Measurements from ENCODE around the gene SAMD7.

SAMD7 gene

DNA sequence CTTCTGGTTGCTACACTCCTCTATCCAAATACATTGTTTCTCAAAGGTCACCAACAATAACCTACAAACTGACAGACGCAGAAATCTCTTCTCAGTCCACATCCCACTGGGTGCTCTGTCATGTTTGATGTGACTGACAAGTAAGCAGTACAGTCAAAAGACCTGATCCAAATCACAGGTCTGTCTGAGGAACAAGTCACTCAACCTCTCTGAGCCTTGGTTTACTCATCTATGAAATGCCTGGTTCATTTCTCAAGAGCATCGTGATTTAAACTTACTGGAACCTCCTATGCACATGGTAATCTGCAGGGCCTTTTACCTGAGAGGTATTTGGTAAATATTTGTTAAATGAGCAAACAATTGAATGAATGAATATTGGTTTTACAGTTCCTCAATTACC is 47.1 kb upstream of the SAMD7 start:
- H3K9ac ChIP-seq (ENCODE audit: low read depth, low read length): no peak overlapping the region
- H3K4me1 ChIP-seq (ENCODE audit: insufficient read depth, low read length): peaks cover 8% of the 10 kb centered on the region
- H4K20me1 ChIP-seq (ENCODE audit: insufficient read depth, low read length): no peaks in the 10 kb centered on the region
- no peaks in the 10 kb centered on the region for H3K79me2 ChIP-seq (ENCODE audit: insufficient read depth, low read length)
- H3K4me2 ChIP-seq (ENCODE audit: insufficient read depth, low read length): no peak overlapping the region
- ATAC-seq (ENCODE audit: insufficient read depth, low read depth) (no peak), DNase-seq (no peak)
- no peak for TF ChIP-seq EZH2 (IDR thresholded peaks at IDR 0.05; ENCODE audit: borderline replicate concordance, low read depth, low read length, severe bottlenecking)
- TF ChIP-seq, protein P1, sequence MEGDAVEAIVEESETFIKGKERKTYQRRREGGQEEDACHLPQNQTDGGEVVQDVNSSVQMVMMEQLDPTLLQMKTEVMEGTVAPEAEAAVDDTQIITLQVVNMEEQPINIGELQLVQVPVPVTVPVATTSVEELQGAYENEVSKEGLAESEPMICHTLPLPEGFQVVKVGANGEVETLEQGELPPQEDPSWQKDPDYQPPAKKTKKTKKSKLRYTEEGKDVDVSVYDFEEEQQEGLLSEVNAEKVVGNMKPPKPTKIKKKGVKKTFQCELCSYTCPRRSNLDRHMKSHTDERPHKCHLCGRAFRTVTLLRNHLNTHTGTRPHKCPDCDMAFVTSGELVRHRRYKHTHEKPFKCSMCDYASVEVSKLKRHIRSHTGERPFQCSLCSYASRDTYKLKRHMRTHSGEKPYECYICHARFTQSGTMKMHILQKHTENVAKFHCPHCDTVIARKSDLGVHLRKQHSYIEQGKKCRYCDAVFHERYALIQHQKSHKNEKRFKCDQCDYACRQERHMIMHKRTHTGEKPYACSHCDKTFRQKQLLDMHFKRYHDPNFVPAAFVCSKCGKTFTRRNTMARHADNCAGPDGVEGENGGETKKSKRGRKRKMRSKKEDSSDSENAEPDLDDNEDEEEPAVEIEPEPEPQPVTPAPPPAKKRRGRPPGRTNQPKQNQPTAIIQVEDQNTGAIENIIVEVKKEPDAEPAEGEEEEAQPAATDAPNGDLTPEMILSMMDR (IDR thresholded peaks at IDR 0.05; ENCODE audit: borderline replicate concordance, extremely low read depth, low read length, poor library complexity, severe bottlenecking): no peak
- no peak overlapping the region for H3K4me3 ChIP-seq (ENCODE audit: low read depth in 1 of 2, low read length in 2 of 2)
- no peak overlapping the region for H2AFZ ChIP-seq (ENCODE audit: low read depth, low read length)
- no peaks in the 10 kb centered on the region for H3K36me3 ChIP-seq (ENCODE audit: insufficient read depth, low read length)
- H3K9me3 ChIP-seq (ENCODE audit: insufficient read depth, low read length, severe bottlenecking): no peaks in the 10 kb centered on the region
- no peak overlapping the region for H3K27ac ChIP-seq (ENCODE audit: low read length)
- H3K27me3 ChIP-seq (ENCODE audit: insufficient read depth, low read length, poor library complexity): peaks cover 3% of the 10 kb centered on the region

DNA sequence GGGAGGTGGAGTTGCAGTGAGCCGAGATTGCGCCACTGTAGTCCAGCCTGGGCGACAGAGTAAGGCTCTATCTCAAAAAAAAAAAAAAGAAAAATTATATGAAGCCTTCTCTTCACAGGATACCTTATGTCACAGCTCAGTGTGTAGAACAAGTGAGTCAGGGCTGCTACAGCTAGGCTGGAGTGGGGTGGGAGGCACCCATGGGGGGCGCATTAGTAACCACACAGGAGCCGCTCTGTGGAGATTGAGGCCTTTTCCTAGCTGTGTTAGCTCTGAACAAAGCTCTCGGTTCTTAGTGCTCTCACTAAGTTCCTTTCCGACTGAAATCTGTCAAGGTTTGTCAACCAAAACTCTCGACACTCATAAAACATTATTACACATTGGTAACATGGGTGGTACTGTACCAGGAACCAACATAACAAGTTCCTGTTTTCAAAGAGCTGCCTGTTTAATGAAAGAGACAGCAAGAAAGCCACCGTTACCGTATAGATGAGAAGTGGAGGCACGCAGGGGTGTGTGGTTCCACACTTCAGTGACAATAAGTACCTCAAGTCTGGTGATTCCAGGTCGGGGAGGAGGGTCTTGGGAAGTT is 46.1 kb upstream of the SAMD7 start:
- H3K27ac ChIP-seq (ENCODE audit: low read length): no peak overlapping the region
- H4K20me1 ChIP-seq (ENCODE audit: insufficient read depth, low read length): no peaks in the 10 kb centered on the region
- no peaks in the 10 kb centered on the region for H3K79me2 ChIP-seq (ENCODE audit: insufficient read depth, low read length)
- DNase-seq (no peak), ATAC-seq (ENCODE audit: insufficient read depth, low read depth) (no peak)
- no peak overlapping the region for H3K4me2 ChIP-seq (ENCODE audit: insufficient read depth, low read length)
- H3K4me3 ChIP-seq (ENCODE audit: low read depth in 1 of 2, low read length in 2 of 2): no peak overlapping the region
- H3K4me1 ChIP-seq (ENCODE audit: insufficient read depth, low read length): peaks cover 8% of the 10 kb centered on the region
- TF ChIP-seq, protein P1 (IDR thresholded peaks at IDR 0.05; ENCODE audit: borderline replicate concordance, extremely low read depth, low read length, poor library complexity, severe bottlenecking): no peak
- no peak for TF ChIP-seq EZH2 (IDR thresholded peaks at IDR 0.05; ENCODE audit: borderline replicate concordance, low read depth, low read length, severe bottlenecking)
- H3K9ac ChIP-seq (ENCODE audit: low read depth, low read length): no peak overlapping the region
- no peaks in the 10 kb centered on the region for H3K9me3 ChIP-seq (ENCODE audit: insufficient read depth, low read length, severe bottlenecking)
- peaks cover 3% of the 10 kb centered on the region for H3K27me3 ChIP-seq (ENCODE audit: insufficient read depth, low read length, poor library complexity)
- H3K36me3 ChIP-seq (ENCODE audit: insufficient read depth, low read length): no peaks in the 10 kb centered on the region
- no peak overlapping the region for H2AFZ ChIP-seq (ENCODE audit: low read depth, low read length)

DNA sequence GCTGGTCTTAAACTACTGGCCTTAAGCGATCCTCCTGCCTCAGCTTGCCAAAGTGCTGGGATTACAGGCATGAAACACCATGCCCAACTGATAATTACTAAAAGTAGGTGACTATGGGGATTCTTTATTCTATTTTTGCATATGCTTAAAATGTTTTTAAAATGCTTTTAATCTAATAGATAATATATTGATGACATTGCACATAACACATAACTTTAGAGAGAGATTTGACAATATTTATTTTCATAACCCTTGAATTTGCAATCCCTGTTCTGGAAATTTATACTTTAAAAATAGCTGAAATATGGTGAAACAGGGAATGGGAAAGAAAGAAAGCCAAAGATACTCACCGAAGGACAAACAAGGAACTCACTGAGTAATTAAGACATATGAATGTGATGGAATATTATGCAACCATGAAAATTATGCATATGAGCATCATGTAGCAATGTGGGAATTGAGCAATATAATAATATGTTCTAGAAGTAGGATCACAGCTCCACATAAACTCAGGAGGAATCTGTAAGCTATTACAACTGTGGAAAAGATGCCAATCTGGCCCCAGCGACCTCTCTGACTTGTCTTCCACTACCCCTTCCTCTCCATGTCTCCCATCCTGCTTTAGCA is 43.7 kb upstream of the SAMD7 start:
- Histone ChIP-seq H3K9ac (ENCODE audit: low read depth, low read length) (no peak overlapping the region), H2AFZ (ENCODE audit: low read depth, low read length) (no peak overlapping the region), H3K9me3 (ENCODE audit: insufficient read depth, low read length, severe bottlenecking) (no peaks in the 10 kb centered on the region), H3K27me3 (ENCODE audit: insufficient read depth, low read length, poor library complexity) (peaks cover 3% of the 10 kb centered on the region), H3K4me3 (ENCODE audit: low read depth in 1 of 2, low read length in 2 of 2) (no peak overlapping the region), H3K79me2 (ENCODE audit: insufficient read depth, low read length) (no peaks in the 10 kb centered on the region), H3K36me3 (ENCODE audit: insufficient read depth, low read length) (no peaks in the 10 kb centered on the region), H3K27ac (ENCODE audit: low read length) (no peak overlapping the region), H4K20me1 (ENCODE audit: insufficient read depth, low read length) (no peaks in the 10 kb centered on the region), H3K4me1 (ENCODE audit: insufficient read depth, low read length) (peaks cover 14% of the 10 kb centered on the region), H3K4me2 (ENCODE audit: insufficient read depth, low read length) (no peak overlapping the region)
- DNase-seq (no peak), ATAC-seq (ENCODE audit: insufficient read depth, low read depth) (no peak)
- TF ChIP-seq EZH2 (IDR thresholded peaks at IDR 0.05; ENCODE audit: borderline replicate concordance, low read depth, low read length, severe bottlenecking): no peak
- TF ChIP-seq, protein P1 (IDR thresholded peaks at IDR 0.05; ENCODE audit: borderline replicate concordance, extremely low read depth, low read length, poor library complexity, severe bottlenecking): no peak

Measured in DND-41 (cell line).